Measurements from ENCODE around the gene ERI2. TPM values are rescaled to one million over a fixed set of nuclear protein-coding genes. Genes with fewer than 3 reads are reported as not detected.

The ERI2 gene
- total and polyA plus RNA-seq, 11 donors: 5.7 to 15.2 (median 10.1) TPM

GRCh38 chr16:20833086-20833485 lies 26.8 kb upstream of the ERI2 start:
- intact Hi-C loops (cut with DNase I): no loop called here
- 63 to 80% (median 71%) methylated on average over 2 of the region's 2 CpGs for WGBS, 4 donors
- Histone ChIP-seq H3K4me1 (peaks cover 0 to 18% (median 2%) of the 10 kb centered on the region in 12 donors), H3K9me3 (peaks cover 0 to 22% (median 0%) of the 10 kb centered on the region in 12 donors), H3K27ac (no peak overlapping the region), H3K27me3 (no peaks in the 10 kb centered on the region), H3K4me3 (no peak overlapping the region), H3K36me3 (peaks cover 0 to 20% (median 0%) of the 10 kb centered on the region in 9 donors)
- DNase-seq (no peak), ATAC-seq (peak in 2 of 4 donors; percentile 48 to 61)
- TF ChIP-seq CTCF (IDR thresholded peaks at IDR 0.05): no peak
- no peak for TF ChIP-seq POLR2A (IDR thresholded peaks at IDR 0.05)

GRCh38 chr16:20830372-20830771 lies 24.1 kb upstream of the ERI2 start:
- H3K36me3 ChIP-seq: peaks cover 0 to 43% (median 0%) of the 10 kb centered on the region in 9 donors
- DNase-seq (no peak), ATAC-seq (no peak)
- H3K27ac ChIP-seq: peak overlapping the region in 1 of 12 donors; percentile 21
- H3K4me1 ChIP-seq: peaks cover 0 to 18% (median 2%) of the 10 kb centered on the region in 12 donors
- H3K9me3 ChIP-seq: peaks cover 0 to 12% (median 0%) of the 10 kb centered on the region in 12 donors
- no peaks in the 10 kb centered on the region for H3K27me3 ChIP-seq
- TF ChIP-seq CTCF (IDR thresholded peaks at IDR 0.05): no peak
- no peak for TF ChIP-seq POLR2A (IDR thresholded peaks at IDR 0.05)
- 79 to 89% (median 85%) methylated on average over 1 of the region's 1 CpG for WGBS, 4 donors
- no peak overlapping the region for H3K4me3 ChIP-seq
- intact Hi-C loops (cut with DNase I): no loop called here

- ATAC-seq (no peak), DNase-seq (no peak)
- Histone ChIP-seq H3K36me3 (peaks cover 0 to 43% (median 0%) of the 10 kb centered on the region in 9 donors), H3K9me3 (peaks cover 0 to 5% (median 0%) of the 10 kb centered on the region in 12 donors), H3K27ac (no peak overlapping the region), H3K4me1 (peaks cover 0 to 18% (median 2%) of the 10 kb centered on the region in 12 donors), H3K4me3 (no peak overlapping the region), H3K27me3 (no peaks in the 10 kb centered on the region)
- 76 to 86% (median 81%) methylated on average over 1 of the region's 1 CpG for WGBS, 4 donors
- no peak for TF ChIP-seq POLR2A (IDR thresholded peaks at IDR 0.05)
- TF ChIP-seq CTCF (IDR thresholded peaks at IDR 0.05): no peak
- intact Hi-C loops (cut with DNase I): loop anchor here in 1 of 10 donors (10.0 kb wide), 1 partner anchor 65 kb away; the partner anchor contains the start of gene ACSM3
Measured at GRCh38 chr16:20829536-20829935, 23.3 kb upstream of the ERI2 start.

GRCh38 chr16:20826039-20826566 lies 19.8 kb upstream of the ERI2 start:
- ATAC-seq (no peak), DNase-seq (no peak)
- Histone ChIP-seq H3K4me1 (peaks cover 0 to 13% (median 0%) of the 10 kb centered on the region in 12 donors), H3K36me3 (peaks cover 0 to 28% (median 0%) of the 10 kb centered on the region in 9 donors), H3K27ac (no peak overlapping the region), H3K27me3 (no peaks in the 10 kb centered on the region), H3K9me3 (no peaks in the 10 kb centered on the region), H3K4me3 (no peak overlapping the region)
- TF ChIP-seq CTCF (IDR thresholded peaks at IDR 0.05) (no peak), POLR2A (IDR thresholded peaks at IDR 0.05) (no peak)
- intact Hi-C loops (cut with DNase I): loop anchor here in 1 of 10 donors (10.0 kb wide), 1 partner anchor 61 kb away; the partner anchor contains the start of gene ACSM3
- WGBS, 4 donors: 42 to 58% (median 50%) methylated on average over 3 of the region's 3 CpGs

Data from heart left ventricle (tissue), 16 donors.